ENCODE measurements around the gene FOXO3. TPM values are rescaled to one million over a fixed set of nuclear protein-coding genes. Genes with fewer than 3 reads are reported as not detected.
A peak's percentile ranks its signal among the peaks of the same experiment; 100 is the strongest.

FOXO3 gene
- total and polyA plus RNA-seq, 2 of the 13 experiments (the other 11 are each of a cell fraction or from before 2014, with no cell fraction given) = 16.0 to 22.5 TPM

GRCh38 chr6:108559097-108559883, 1.4 kb upstream of the FOXO3 start (continued):
- TF ChIP-seq, protein P1, sequence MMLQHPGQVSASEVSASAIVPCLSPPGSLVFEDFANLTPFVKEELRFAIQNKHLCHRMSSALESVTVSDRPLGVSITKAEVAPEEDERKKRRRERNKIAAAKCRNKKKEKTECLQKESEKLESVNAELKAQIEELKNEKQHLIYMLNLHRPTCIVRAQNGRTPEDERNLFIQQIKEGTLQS (CRISPR knock-in tag; IDR thresholded peaks at IDR 0.05) = peak; percentile 18; the same call in 1 of the 2 replicates
- no peak for TF ChIP-seq ZNF766 (CRISPR knock-in tag; IDR thresholded peaks at IDR 0.05; ENCODE audit: borderline replicate concordance)
- TF ChIP-seq, protein P2, sequence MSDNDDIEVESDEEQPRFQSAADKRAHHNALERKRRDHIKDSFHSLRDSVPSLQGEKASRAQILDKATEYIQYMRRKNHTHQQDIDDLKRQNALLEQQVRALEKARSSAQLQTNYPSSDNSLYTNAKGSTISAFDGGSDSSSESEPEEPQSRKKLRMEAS (IDR thresholded peaks at IDR 0.05) = peak; percentile 81
- TF ChIP-seq PAX8 (CRISPR knock-in tag; IDR thresholded peaks at IDR 0.05; ENCODE audit: borderline replicate concordance) = no peak
- TF ChIP-seq EED (CRISPR knock-in tag; IDR thresholded peaks at IDR 0.05) = 0 out of 2 replicates have a peak, but pooled peaks have one; percentile 28
- TF ChIP-seq PATZ1 (CRISPR knock-in tag; IDR thresholded peaks at IDR 0.05) = peak; percentile 61
- no peak for TF ChIP-seq ZNF260 (CRISPR knock-in tag; IDR thresholded peaks at IDR 0.05; ENCODE audit: borderline replicate concordance, low read depth)
- peak; percentile 10; the same call in 1 of the 2 replicates for TF ChIP-seq MED13 (CRISPR knock-in tag; IDR thresholded peaks at IDR 0.05)
- TF ChIP-seq POLR2AphosphoS5 (IDR thresholded peaks at IDR 0.05; ENCODE audit: low read depth, low read length) = peak; percentile 87
- TF ChIP-seq POLR2G (IDR thresholded peaks at IDR 0.05; ENCODE audit: low read depth, low read length) = peak; percentile 58; the same call in 1 of the 2 replicates
- 0 out of 2 replicates have a peak, but pooled peaks have one; percentile 65 for TF ChIP-seq IRX3 (CRISPR knock-in tag; IDR thresholded peaks at IDR 0.05; ENCODE audit: borderline replicate concordance, low read depth)
- TF ChIP-seq ZNF567 (CRISPR knock-in tag; IDR thresholded peaks at IDR 0.05; ENCODE audit: borderline replicate concordance) = no peak
- peak; percentile 54 for TF ChIP-seq TAF1 (CRISPR knock-in tag; IDR thresholded peaks at IDR 0.05)
- TF ChIP-seq SKI (IDR thresholded peaks at IDR 0.05; ENCODE audit: partially characterized antibody) = peak; percentile 32
- no peak for TF ChIP-seq HDAC6 (IDR thresholded peaks at IDR 0.05; ENCODE audit: low read depth, low read length)
- peak; percentile 59 for TF ChIP-seq ZNF441 (CRISPR knock-in tag; IDR thresholded peaks at IDR 0.05; ENCODE audit: borderline replicate concordance)
- TF ChIP-seq BRD4 (CRISPR knock-in tag; IDR thresholded peaks at IDR 0.05) = no peak
- no peak for TF ChIP-seq CENPT (CRISPR knock-in tag; IDR thresholded peaks at IDR 0.05; ENCODE audit: low read depth)
- TF ChIP-seq ZBTB20 (CRISPR knock-in tag; IDR thresholded peaks at IDR 0.05; ENCODE audit: borderline replicate concordance, low read depth) = no peak
- peak; percentile 41; the same call in 1 of the 2 replicates for TF ChIP-seq KAT8 (CRISPR knock-in tag; IDR thresholded peaks at IDR 0.05)
- TF ChIP-seq, protein P3, sequence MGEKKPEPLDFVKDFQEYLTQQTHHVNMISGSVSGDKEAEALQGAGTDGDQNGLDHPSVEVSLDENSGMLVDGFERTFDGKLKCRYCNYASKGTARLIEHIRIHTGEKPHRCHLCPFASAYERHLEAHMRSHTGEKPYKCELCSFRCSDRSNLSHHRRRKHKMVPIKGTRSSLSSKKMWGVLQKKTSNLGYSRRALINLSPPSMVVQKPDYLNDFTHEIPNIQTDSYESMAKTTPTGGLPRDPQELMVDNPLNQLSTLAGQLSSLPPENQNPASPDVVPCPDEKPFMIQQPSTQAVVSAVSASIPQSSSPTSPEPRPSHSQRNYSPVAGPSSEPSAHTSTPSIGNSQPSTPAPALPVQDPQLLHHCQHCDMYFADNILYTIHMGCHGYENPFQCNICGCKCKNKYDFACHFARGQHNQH (CRISPR knock-in tag; IDR thresholded peaks at IDR 0.05) = 0 out of 2 replicates have a peak, but pooled peaks have one; percentile 7
- no peak for TF ChIP-seq DNMT1 (CRISPR knock-in tag; IDR thresholded peaks at IDR 0.05)
- peak; percentile 80 for TF ChIP-seq SAP130 (CRISPR knock-in tag; IDR thresholded peaks at IDR 0.05; ENCODE audit: low read depth)
- TF ChIP-seq PCBP1 (IDR thresholded peaks at IDR 0.05; ENCODE audit: borderline replicate concordance, low read depth, low read length) = 0 out of 2 replicates have a peak, but pooled peaks have one; percentile 48
- 0 out of 2 replicates have a peak, but pooled peaks have one; percentile 38 for TF ChIP-seq NR2C2 (CRISPR knock-in tag; IDR thresholded peaks at IDR 0.05; ENCODE audit: borderline replicate concordance)
- peak; percentile 43; the same call in 1 of the 2 replicates for TF ChIP-seq HDAC2 (CRISPR knock-in tag; IDR thresholded peaks at IDR 0.05)
- TF ChIP-seq, protein P4, sequence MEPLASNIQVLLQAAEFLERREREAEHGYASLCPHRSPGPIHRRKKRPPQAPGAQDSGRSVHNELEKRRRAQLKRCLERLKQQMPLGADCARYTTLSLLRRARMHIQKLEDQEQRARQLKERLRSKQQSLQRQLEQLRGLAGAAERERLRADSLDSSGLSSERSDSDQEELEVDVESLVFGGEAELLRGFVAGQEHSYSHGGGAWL (CRISPR knock-in tag; IDR thresholded peaks at IDR 0.05) = peak; percentile 8; the same call in 1 of the 2 replicates
